HG02943 (cell line): ENCODE results near the gene ITGB4.

Experiments used
- ATAC-seq: cut with Tn5 transposase; IDR thresholded peaks from one replicate; pipeline ENCODE4 v1.9.1; 2021; ENCODE audit warnings: mild to moderate bottlenecking, low read depth, moderate library complexity; ENCODE audit not compliant: unreplicated experiment

ITGB4 gene

GRCh38 chr17:75730065-75730464, 8.8 kb downstream of the ITGB4 start:
- no peak for ATAC-seq

- ATAC-seq, result no peak
These were observed 9.9 kb downstream of the ITGB4 start for GRCh38 chr17:75731086-75731715.

GRCh38 chr17:75731716-75732498, 10.6 kb downstream of the ITGB4 start:
- no peak for ATAC-seq

- no peak for ATAC-seq
These were observed 12.2 kb downstream of the ITGB4 start for GRCh38 chr17:75733471-75733870.

GRCh38 chr17:75734674-75735294, 13.5 kb downstream of the ITGB4 start:
- ATAC-seq, result no peak

GRCh38 chr17:75736173-75736835, 15.0 kb downstream of the ITGB4 start:
- ATAC-seq, result no peak

GRCh38 chr17:75737133-75737962, 16.1 kb downstream of the ITGB4 start:
- no peak for ATAC-seq

GRCh38 chr17:75738218-75738802, 17.1 kb downstream of the ITGB4 start:
- ATAC-seq, result no peak

- no peak for ATAC-seq
These were observed 17.9 kb downstream of the ITGB4 start for GRCh38 chr17:75739174-75739573.

GRCh38 chr17:75739801-75740200, 18.5 kb downstream of the ITGB4 start:
- no peak for ATAC-seq

- ATAC-seq, result no peak
These were observed 19.0 kb downstream of the ITGB4 start for GRCh38 chr17:75740215-75740614.

GRCh38 chr17:75740631-75741077, 19.4 kb downstream of the ITGB4 start:
- no peak for ATAC-seq

GRCh38 chr17:75742337-75742736, 21.1 kb downstream of the ITGB4 start:
- ATAC-seq, result no peak

- no peak for ATAC-seq
These were observed 22.5 kb downstream of the ITGB4 start for GRCh38 chr17:75743625-75744206.

- no peak for ATAC-seq
These were observed 27.4 kb downstream of the ITGB4 start for GRCh38 chr17:75748706-75749105.

GRCh38 chr17:75749545-75750389, 28.5 kb downstream of the ITGB4 start:
- ATAC-seq, result no peak

- no peak for ATAC-seq
These were observed 29.6 kb downstream of the ITGB4 start for GRCh38 chr17:75750661-75751423.
